ENCODE results near the gene CCDC188. TPM values are rescaled to one million over a fixed set of nuclear protein-coding genes. Genes with fewer than 3 reads are reported as not detected.

The CCDC188 gene
- total RNA-seq, 1 donor from 2014 or later, result not detected

DNA sequence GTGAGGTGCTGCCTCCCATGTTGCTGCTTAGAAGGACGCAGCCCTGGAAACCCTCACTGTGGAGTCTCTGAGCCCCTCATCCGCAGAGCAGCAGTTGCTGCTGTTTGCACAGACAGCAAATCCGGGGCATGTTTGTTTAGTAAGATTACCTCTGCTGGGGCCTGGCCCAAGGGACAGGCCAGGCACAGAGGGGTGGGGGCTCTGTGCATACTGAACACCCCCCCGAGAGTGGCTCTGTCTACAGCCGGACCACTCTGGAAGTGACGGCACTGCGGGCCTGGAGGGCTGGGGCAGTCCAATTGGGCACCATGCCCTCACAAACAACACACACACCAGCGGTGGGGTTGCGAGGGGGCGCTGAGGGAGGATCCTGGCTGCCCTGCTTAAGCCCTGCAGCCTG is 22.9 kb upstream of the CCDC188 start:
- DNase-seq (ENCODE audit: low read depth), result no peak
- no peaks in the 10 kb centered on the region for H3K27me3 ChIP-seq (ENCODE audit: insufficient read depth, low read length)
- no peak overlapping the region for H3K4me2 ChIP-seq (ENCODE audit: low read length)
- Mint-ChIP-seq H3K4me1 (ENCODE audit: low read depth, unreplicated experiment) (no peaks in the 10 kb centered on the region), H3K27ac (ENCODE audit: unreplicated experiment) (no peak overlapping the region), H3K4me3 (ENCODE audit: unreplicated experiment) (no peak overlapping the region), H3K27me3 (ENCODE audit: low read depth, unreplicated experiment) (peaks cover 30% of the 10 kb centered on the region), H3K9me3 (ENCODE audit: unreplicated experiment) (no peaks in the 10 kb centered on the region), H3K36me3 (ENCODE audit: low read depth, unreplicated experiment) (no peaks in the 10 kb centered on the region)
- H3K36me3 ChIP-seq (ENCODE audit: insufficient read depth, low read length), result no peaks in the 10 kb centered on the region
- H3K4me1 ChIP-seq (ENCODE audit: insufficient read depth, low read length), result no peaks in the 10 kb centered on the region
- TF ChIP-seq EZH2 (IDR thresholded peaks at IDR 0.05; ENCODE audit: insufficient read depth, low read length) (no peak), CTCF (IDR thresholded peaks at IDR 0.05; ENCODE audit: insufficient read depth, low read depth, low read length) (no peak)
- H3K27ac ChIP-seq (ENCODE audit: low read depth, low read length), result no peak overlapping the region
- no peak overlapping the region for H2AFZ ChIP-seq (ENCODE audit: low read depth, low read length)
- no peaks in the 10 kb centered on the region for H4K20me1 ChIP-seq (ENCODE audit: insufficient read depth, low read length)
- no peak overlapping the region for H3K9ac ChIP-seq (ENCODE audit: low read length)
- H3K79me2 ChIP-seq (ENCODE audit: insufficient read depth, low read length), result no peaks in the 10 kb centered on the region
- H3K4me3 ChIP-seq (ENCODE audit: insufficient read depth, low read depth, low read length), result no peak overlapping the region
- no peaks in the 10 kb centered on the region for H3K9me3 ChIP-seq (ENCODE audit: insufficient read depth, low read depth, low read length)
- no peak for FAIRE-seq

- H3K4me3 ChIP-seq (ENCODE audit: insufficient read depth, low read depth, low read length), result no peak overlapping the region
- H4K20me1 ChIP-seq (ENCODE audit: insufficient read depth, low read length), result no peaks in the 10 kb centered on the region
- no peaks in the 10 kb centered on the region for H3K9me3 ChIP-seq (ENCODE audit: insufficient read depth, low read depth, low read length)
- Mint-ChIP-seq H3K36me3 (ENCODE audit: low read depth, unreplicated experiment) (no peaks in the 10 kb centered on the region), H3K4me1 (ENCODE audit: low read depth, unreplicated experiment) (no peaks in the 10 kb centered on the region), H3K9me3 (ENCODE audit: unreplicated experiment) (no peaks in the 10 kb centered on the region), H3K27ac (ENCODE audit: unreplicated experiment) (no peak overlapping the region), H3K4me3 (ENCODE audit: unreplicated experiment) (no peak overlapping the region), H3K27me3 (ENCODE audit: low read depth, unreplicated experiment) (peaks cover 26% of the 10 kb centered on the region)
- H3K27me3 ChIP-seq (ENCODE audit: insufficient read depth, low read length), result no peaks in the 10 kb centered on the region
- H2AFZ ChIP-seq (ENCODE audit: low read depth, low read length), result no peak overlapping the region
- H3K4me2 ChIP-seq (ENCODE audit: low read length), result no peak overlapping the region
- no peak for DNase-seq (ENCODE audit: low read depth)
- H3K36me3 ChIP-seq (ENCODE audit: insufficient read depth, low read length), result no peaks in the 10 kb centered on the region
- no peak overlapping the region for H3K27ac ChIP-seq (ENCODE audit: low read depth, low read length)
- no peaks in the 10 kb centered on the region for H3K79me2 ChIP-seq (ENCODE audit: insufficient read depth, low read length)
- no peak overlapping the region for H3K9ac ChIP-seq (ENCODE audit: low read length)
- no peaks in the 10 kb centered on the region for H3K4me1 ChIP-seq (ENCODE audit: insufficient read depth, low read length)
- no peak for TF ChIP-seq EZH2 (IDR thresholded peaks at IDR 0.05; ENCODE audit: insufficient read depth, low read length)
- no peak for TF ChIP-seq CTCF (IDR thresholded peaks at IDR 0.05; ENCODE audit: insufficient read depth, low read depth, low read length)
- no peak for FAIRE-seq
These were observed 22.4 kb upstream of the CCDC188 start for GRCh38 chr22:20173246-20173645.

- TF ChIP-seq EZH2 (IDR thresholded peaks at IDR 0.05; ENCODE audit: insufficient read depth, low read length), result no peak
- TF ChIP-seq CTCF (IDR thresholded peaks at IDR 0.05; ENCODE audit: insufficient read depth, low read depth, low read length), result no peak
- Histone ChIP-seq H3K9ac (ENCODE audit: low read length) (no peak overlapping the region), H4K20me1 (ENCODE audit: insufficient read depth, low read length) (no peaks in the 10 kb centered on the region), H3K4me3 (ENCODE audit: insufficient read depth, low read depth, low read length) (no peak overlapping the region), H3K79me2 (ENCODE audit: insufficient read depth, low read length) (no peaks in the 10 kb centered on the region), H3K27ac (ENCODE audit: low read depth, low read length) (no peak overlapping the region), H3K27me3 (ENCODE audit: insufficient read depth, low read length) (no peaks in the 10 kb centered on the region), H3K4me1 (ENCODE audit: insufficient read depth, low read length) (no peaks in the 10 kb centered on the region), H3K4me2 (ENCODE audit: low read length) (no peak overlapping the region), H2AFZ (ENCODE audit: low read depth, low read length) (no peak overlapping the region), H3K9me3 (ENCODE audit: insufficient read depth, low read depth, low read length) (no peaks in the 10 kb centered on the region), H3K36me3 (ENCODE audit: insufficient read depth, low read length) (no peaks in the 10 kb centered on the region)
- H3K4me1 Mint-ChIP-seq (ENCODE audit: low read depth, unreplicated experiment), result no peaks in the 10 kb centered on the region
- no peaks in the 10 kb centered on the region for H3K9me3 Mint-ChIP-seq (ENCODE audit: unreplicated experiment)
- H3K36me3 Mint-ChIP-seq (ENCODE audit: low read depth, unreplicated experiment), result no peaks in the 10 kb centered on the region
- no peak overlapping the region for H3K27ac Mint-ChIP-seq (ENCODE audit: unreplicated experiment)
- DNase-seq (ENCODE audit: low read depth), result no peak
- no peak overlapping the region for H3K4me3 Mint-ChIP-seq (ENCODE audit: unreplicated experiment)
- H3K27me3 Mint-ChIP-seq (ENCODE audit: low read depth, unreplicated experiment), result peaks cover 23% of the 10 kb centered on the region
- FAIRE-seq, result no peak
These were observed 21.3 kb upstream of the CCDC188 start for GRCh38 chr22:20172141-20172613.
